GM12878 (cell line): Measurements from ENCODE around the gene TMEM63C. TPM values are rescaled to one million over a fixed set of nuclear protein-coding genes. Genes with fewer than 3 reads are reported as not detected.

Experiments used
- ATAC-seq: fragments of 200-7000 bp; cut with Tn5 transposase; 3 replicates; pipeline ENCODE4 v1.9.1; 2020; ENCODE audit warnings: mild to moderate bottlenecking, moderate library complexity
- BruUV-seq: library from RNA; stranded (reverse); fragments of 400-500 nt; replicated peaks from 2 replicates; lab custom pipeline; 2021; lab: Mats Ljungman, UMichigan
- CTCF ChIA-PET: fragments of 300-600 bp; sonication (Branson Sonifier 250); formaldehyde crosslinking; extraction: SDS; loops from one replicate; lab custom pipeline; 2021; ENCODE audit warnings: inconsistent platforms; lab: Yijun Ruan, JAX
- POLR2A ChIA-PET: fragments of 350-600 bp; formaldehyde crosslinking; extraction: SDS; loops from one replicate; lab custom pipeline; 2021; ENCODE audit warnings: inconsistent platforms; lab: Charles Lee
- RAD21 ChIA-PET: fragments of 300-600 bp; sonication (Branson Sonifier 250); formaldehyde crosslinking; loops from one replicate; lab custom pipeline; 2023; ENCODE audit warnings: antibody characterized with exemption; ENCODE audit not compliant: unreplicated experiment; lab: Charles Lee
- SMC1A ChIA-PET: fragments of 300-600 bp; sonication (Branson Sonifier 250); formaldehyde crosslinking; loops from one replicate; lab custom pipeline; 2023; ENCODE audit not compliant: unreplicated experiment, uncharacterized antibody; lab: Charles Lee
- DNase-seq: peaks from one replicate; pipeline ENCODE4 v3.0.0-alpha.2; 2011; ENCODE audit warnings: low read depth, low spot score
- FAIRE-seq: peaks from 3 replicates; lab custom pipeline; 2011; peaks lifted over from hg19 to GRCh38; lab: Jason Lieb, UNC
- H2AFZ ChIP-seq: 2 replicates; pipeline ENCODE4 v1.6.0; 2011; ENCODE audit warnings: low read depth, low read length, control low read depth; ENCODE audit not compliant: control insufficient read depth
- H3K27ac ChIP-seq: 2 replicates; pipeline ENCODE4 v1.5.1; 2011; ENCODE audit warnings: control low read depth; ENCODE audit not compliant: control insufficient read depth, insufficient read depth
- H3K27me3 ChIP-seq, 2 experiments: replicated peaks in 1 of 2; 2 replicates each; pipeline versions ENCODE4 v1.6.0 to v1.6.1; 2011; ENCODE audit warnings: low read length in 1 of 2; ENCODE audit not compliant: control insufficient read depth in 2 of 2, insufficient read depth in 2 of 2
- H3K36me3 ChIP-seq, 2 experiments: 2 replicates each; pipeline ENCODE4 v1.5.1; 2011; ENCODE audit warnings: low read length in 1 of 2; ENCODE audit not compliant: control insufficient read depth in 2 of 2, insufficient read depth in 2 of 2
- H3K4me1 ChIP-seq: 2 replicates; pipeline ENCODE4 v1.6.1; 2011; ENCODE audit warnings: mild to moderate bottlenecking, low read length, moderate library complexity, mixed read lengths; ENCODE audit not compliant: control insufficient read depth, insufficient read depth
- H3K4me2 ChIP-seq: 2 replicates; pipeline ENCODE4 v1.6.0; 2011; ENCODE audit warnings: control low read depth; ENCODE audit not compliant: control insufficient read depth, insufficient read depth
- H3K4me3 ChIP-seq: fragments of 200-600 bp; sonication (generic); 2 replicates; pipeline ENCODE4 v1.5.1; 2016
- H3K79me2 ChIP-seq: 2 replicates; pipeline ENCODE4 v1.6.0; 2011; ENCODE audit warnings: low read length; ENCODE audit not compliant: control insufficient read depth, insufficient read depth
- H3K9ac ChIP-seq: 2 replicates; pipeline ENCODE4 v1.8.0; 2011; ENCODE audit warnings: low read length, control low read depth, mixed read lengths; ENCODE audit not compliant: control insufficient read depth, insufficient read depth
- H3K9me3 ChIP-seq: replicated peaks from 3 replicates; pipeline ENCODE4 v1.5.1; 2011; ENCODE audit warnings: mild to moderate bottlenecking, low read length; ENCODE audit not compliant: control insufficient read depth, insufficient read depth
- H4K20me1 ChIP-seq: 2 replicates; pipeline ENCODE4 v1.6.0; 2011; ENCODE audit not compliant: control insufficient read depth, insufficient read depth
- E4F1 ChIP-seq: fragments of 450-650 bp; IDR thresholded peaks from 2 replicates; pipeline ENCODE4 v1.6.1; 2018; ENCODE audit warnings: borderline replicate concordance, mild to moderate bottlenecking; ENCODE audit not compliant: partially characterized antibody
- EED ChIP-seq: sonication (generic); IDR thresholded peaks from 2 replicates; pipeline ENCODE4 v1.6.1; 2016; ENCODE audit warnings: antibody characterized with exemption, low read depth
- ELK1 ChIP-seq: IDR thresholded peaks from 2 replicates; pipeline ENCODE4 v1.6.1; 2012; ENCODE audit warnings: low read depth, low read length, improper control_type of control experiment
- FOXK2 ChIP-seq: fragments of 450-650 bp; IDR thresholded peaks from 2 replicates; pipeline ENCODE4 v1.6.1; 2017; ENCODE audit warnings: mild to moderate bottlenecking, moderate library complexity
- IRF4 ChIP-seq: IDR thresholded peaks from 2 replicates; pipeline ENCODE4 v1.6.1; 2011; ENCODE audit warnings: low read depth, low read length
- IRF5 ChIP-seq: fragments of 450-650 bp; IDR thresholded peaks from 2 replicates; pipeline ENCODE4 v1.6.1; 2017; ENCODE audit warnings: borderline replicate concordance
- NR2F1 ChIP-seq: fragments of 450-650 bp; conservative IDR thresholded peaks from 2 replicates; pipeline ENCODE4 v1.6.1; 2017; ENCODE audit warnings: mild to moderate bottlenecking
- PML ChIP-seq: IDR thresholded peaks from 2 replicates; pipeline ENCODE4 v1.6.1; 2012; ENCODE audit warnings: low read length, inconsistent platforms
- RELB ChIP-seq: fragments of 450-650 bp; IDR thresholded peaks from 2 replicates; pipeline ENCODE4 v1.6.1; 2017; ENCODE audit warnings: low read depth, mild to moderate bottlenecking, moderate library complexity
- TAF1 ChIP-seq: IDR thresholded peaks from 2 replicates; pipeline ENCODE4 v1.6.1; 2011; ENCODE audit warnings: mild to moderate bottlenecking, low read depth, low read length, borderline replicate concordance
- ZNF622 ChIP-seq: fragments of 450-650 bp; IDR thresholded peaks from 2 replicates; pipeline ENCODE4 v1.6.1; 2017; ENCODE audit warnings: mild to moderate bottlenecking, inconsistent platforms
- ZNF687 ChIP-seq: fragments of 450-650 bp; IDR thresholded peaks from 2 replicates; pipeline ENCODE4 v1.6.1; 2017; ENCODE audit warnings: mild to moderate bottlenecking, moderate library complexity
- WGBS: methylation state at CpG from one replicate; pipeline ENCODE4 v1.1.6; 2016; ENCODE audit warnings: low lambda C conversion rate; ENCODE audit not compliant: insufficient replicate concordance, insufficient coverage; ENCODE audit errors: missing lambda C conversion rate; 5-methylcytosine and 5-hydroxymethylcytosine counted together
- in situ Hi-C: fragments of 300-500 bp; cut with MboI; formaldehyde crosslinking; loops from 9 replicates; pipeline ENCODE4 v1.14.3; 2018; ENCODE audit warnings: mixed read lengths
- intact Hi-C: fragments of 100-400 bp; cut with micrococcal nuclease; formaldehyde crosslinking; loops from one replicate; pipeline ENCODE4 v1.14.2; 2022; ENCODE audit not compliant: unreplicated experiment
- polyA plus RNA-seq, 11 experiments: library from polyadenylated mRNA; depleted of rRNA in 4 of 11; unstranded in 6 of 11; stranded (reverse) in 5 of 11; fragments of >200 nt; fragmentation: Nextera tagmentation in 4 of 11; fragmentation: Illumina TruSeq in 1 of 11; extraction: Ambion mirVana in 4 of 11; extraction: Trizol in 1 of 11; gene quantifications; 1 replicate in 1 of 11; 2 replicates in 10 of 11; pipeline versions ENCODE4 v1.2.1 to v1.2.3, GENCODE V29; 2011 to 2016; ENCODE audit warnings: inconsistent platforms in 2 of 11, missing spikeins in 2 of 11, low read depth in 1 of 11
- total RNA-seq, 4 experiments: library from RNA; depleted of rRNA in 3 of 4; stranded (reverse); fragments of >200 nt in 3 of 4; fragmentation: Illumina TruSeq in 1 of 4; extraction: Trizol in 1 of 4; gene quantifications; 2 replicates each; pipeline versions ENCODE4 v1.2.1 to v1.2.3, GENCODE V29; 2013 to 2021

The TMEM63C gene
- total and polyA plus RNA-seq, 10 of the 15 experiments (the other 5 are each of a cell fraction or from before 2014, with no cell fraction given), result 0.06 to 1.3 (median 0.39) TPM; not detected in 4

- Histone ChIP-seq H3K27me3 (no peaks in the 10 kb centered on the region; a peak in 1 of 4 replicates), H3K36me3 (no peaks in the 10 kb centered on the region), H3K9me3 (no peaks in the 10 kb centered on the region), H3K4me2 (no peak overlapping the region), H3K27ac (no peak overlapping the region), H3K4me3 (no peak overlapping the region), H3K79me2 (no peaks in the 10 kb centered on the region), H3K4me1 (no peaks in the 10 kb centered on the region), H2AFZ (no peak overlapping the region), H4K20me1 (no peaks in the 10 kb centered on the region), H3K9ac (no peak overlapping the region)
- FAIRE-seq (no peak), ATAC-seq (no peak), DNase-seq (no peak)
- RAD21 ChIA-PET, result no interaction called here
- in situ Hi-C loops, result no loop called here
- 61% methylated on average over 2 of the region's 2 CpGs for WGBS
- CTCF ChIA-PET, result interaction anchor here (0.8 to 1.5 kb wide), 3 partner anchors 9 to 54 kb away, joined by 3 to 4 read pairs (median 3); no protein-coding TSS in a partner anchor
- BruUV-seq, result no TSS peak
- POLR2A ChIA-PET, result no interaction called here
- intact Hi-C loops, result loop anchor here (10.0 kb wide), 1 partner anchor 386 kb away; no protein-coding TSS in a partner anchor
- SMC1A ChIA-PET, result no interaction called here
- TF ChIP-seq FOXK2 (no peak), TAF1 (no peak), EED (no peak), E4F1 (no peak), ELK1 (no peak), ZNF687 (no peak), IRF4 (no peak), IRF5 (no peak), ZNF622 (no peak), RELB (no peak), PML (no peak), NR2F1 (no peak)
Observed at GRCh38 chr14:77158882-77159255, 22.7 kb upstream of the TMEM63C start.
